ENCODE measurements around the gene SYT1. TPM values are rescaled to one million over a fixed set of nuclear protein-coding genes. Genes with fewer than 3 reads are reported as not detected.

SYT1 gene
- total RNA-seq, 1 experiment from 2014 or later: 0.63 TPM

- DNase-seq (ENCODE audit: low read depth): no peak
These were observed 27.2 kb downstream of the SYT1 start for GRCh38 chr12:78891646-78892353.

GRCh38 chr12:78898416-78898815 lies 33.8 kb downstream of the SYT1 start:
- no peak for DNase-seq (ENCODE audit: low read depth)

- no peak for DNase-seq (ENCODE audit: low read depth)
These were observed 50.3 kb downstream of the SYT1 start for GRCh38 chr12:78914859-78915331.

GRCh38 chr12:78916845-78917480 lies 52.4 kb downstream of the SYT1 start:
- peak; percentile 85 for DNase-seq (ENCODE audit: low read depth)

- DNase-seq (ENCODE audit: low read depth): no peak
These were observed 52.9 kb downstream of the SYT1 start for GRCh38 chr12:78917513-78917912.

- no peak for DNase-seq (ENCODE audit: low read depth)
These were observed 53.7 kb downstream of the SYT1 start for GRCh38 chr12:78918268-78918667.

GRCh38 chr12:78928200-78929074 lies 63.9 kb downstream of the SYT1 start:
- peak; percentile 86 for DNase-seq (ENCODE audit: low read depth)

- no peak for DNase-seq (ENCODE audit: low read depth)
These were observed 64.5 kb downstream of the SYT1 start for GRCh38 chr12:78929075-78929418.

GRCh38 chr12:78931466-78931990 lies 67.0 kb downstream of the SYT1 start:
- no peak for DNase-seq (ENCODE audit: low read depth)

- no peak for DNase-seq (ENCODE audit: low read depth)
These were observed 68.4 kb downstream of the SYT1 start for GRCh38 chr12:78933014-78933413.

- no peak for DNase-seq (ENCODE audit: low read depth)
These were observed 73.9 kb downstream of the SYT1 start for GRCh38 chr12:78938341-78939084.

- no peak for DNase-seq (ENCODE audit: low read depth)
These were observed 85.0 kb downstream of the SYT1 start for GRCh38 chr12:78949532-78949931.

- peak; percentile 18 for DNase-seq (ENCODE audit: low read depth)
These were observed 87.4 kb downstream of the SYT1 start for GRCh38 chr12:78951803-78952551.

- no peak for DNase-seq (ENCODE audit: low read depth)
These were observed 88.0 kb downstream of the SYT1 start for GRCh38 chr12:78952552-78952929.

- DNase-seq (ENCODE audit: low read depth): no peak
These were observed 94.4 kb downstream of the SYT1 start for GRCh38 chr12:78958941-78959340.

- DNase-seq (ENCODE audit: low read depth): no peak
These were observed 95.0 kb downstream of the SYT1 start for GRCh38 chr12:78959556-78959955.

- DNase-seq (ENCODE audit: low read depth): no peak
These were observed 96.6 kb downstream of the SYT1 start for GRCh38 chr12:78961171-78961570.

- DNase-seq (ENCODE audit: low read depth): peak; percentile 76
These were observed 99.1 kb downstream of the SYT1 start for GRCh38 chr12:78963439-78964227.

- DNase-seq (ENCODE audit: low read depth): no peak
These were observed 99.9 kb downstream of the SYT1 start for GRCh38 chr12:78964521-78964920.

GRCh38 chr12:78966062-78966461 lies 101.5 kb downstream of the SYT1 start:
- no peak for DNase-seq (ENCODE audit: low read depth)
